HG03135 (cell line): ENCODE measurements around the gene ADCY9.
"Not testable (repeated sequence)": the region's sequence is repeated elsewhere in the genome, so short reads cannot be mapped to it uniquely, and the experiment has no call there.

ENCODE experiments used
- ATAC-seq: cut with Tn5 transposase; IDR thresholded peaks from one replicate; pipeline ENCODE4 v1.9.1; 2021; ENCODE audit warnings: mild to moderate bottlenecking, moderate library complexity; ENCODE audit not compliant: unreplicated experiment

The ADCY9 gene

DNA sequence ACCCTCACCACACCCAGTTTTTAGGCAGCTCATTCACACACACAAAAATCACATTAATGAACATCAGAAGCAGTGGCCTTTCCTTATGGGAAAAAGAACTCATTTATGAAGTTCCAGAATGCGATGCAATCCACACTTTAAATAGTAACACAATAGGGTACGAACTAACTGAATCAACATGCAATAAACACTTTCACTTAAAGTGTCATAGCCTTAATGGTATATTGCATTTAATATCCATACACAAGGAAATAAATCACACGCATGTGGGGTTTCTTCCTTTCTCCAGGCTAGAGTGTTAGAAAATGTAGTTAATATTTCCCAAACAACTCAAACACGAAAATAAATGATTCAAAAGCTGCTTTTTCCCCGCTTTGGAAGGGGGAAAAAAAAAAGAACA is 19.7 kb downstream of the ADCY9 start:
- ATAC-seq = no peak

DNA sequence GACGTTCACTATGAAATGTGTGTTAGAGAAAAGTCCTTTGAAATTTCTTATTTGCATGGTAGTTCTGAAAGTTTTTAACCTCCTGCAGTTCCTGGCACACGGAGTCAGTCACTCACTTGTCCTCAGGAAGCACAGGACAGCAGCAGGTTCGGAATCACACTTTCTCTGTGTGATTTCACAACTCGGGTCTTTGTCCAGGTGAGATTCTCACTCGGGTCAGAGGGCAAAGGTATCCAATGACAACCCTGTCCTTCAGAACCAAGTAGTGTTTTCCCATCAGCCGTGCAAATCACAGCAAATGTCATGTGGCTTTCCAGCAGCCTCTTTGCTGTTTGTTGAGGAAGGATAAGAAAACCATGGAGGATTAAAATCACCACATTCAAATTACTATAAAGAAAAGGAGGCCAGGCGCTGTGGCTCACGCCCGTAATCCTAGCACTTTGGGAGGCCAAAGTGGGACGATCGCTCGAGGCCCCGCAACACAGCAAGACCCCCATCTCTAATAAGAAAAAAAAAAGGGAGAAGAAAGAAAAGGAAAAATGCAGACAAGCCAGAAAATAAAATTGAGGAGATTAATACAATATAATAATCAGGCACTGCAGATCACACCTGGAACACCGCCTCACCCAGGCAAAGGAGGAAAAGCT is 22.0 kb downstream of the ADCY9 start:
- no peak for ATAC-seq

DNA sequence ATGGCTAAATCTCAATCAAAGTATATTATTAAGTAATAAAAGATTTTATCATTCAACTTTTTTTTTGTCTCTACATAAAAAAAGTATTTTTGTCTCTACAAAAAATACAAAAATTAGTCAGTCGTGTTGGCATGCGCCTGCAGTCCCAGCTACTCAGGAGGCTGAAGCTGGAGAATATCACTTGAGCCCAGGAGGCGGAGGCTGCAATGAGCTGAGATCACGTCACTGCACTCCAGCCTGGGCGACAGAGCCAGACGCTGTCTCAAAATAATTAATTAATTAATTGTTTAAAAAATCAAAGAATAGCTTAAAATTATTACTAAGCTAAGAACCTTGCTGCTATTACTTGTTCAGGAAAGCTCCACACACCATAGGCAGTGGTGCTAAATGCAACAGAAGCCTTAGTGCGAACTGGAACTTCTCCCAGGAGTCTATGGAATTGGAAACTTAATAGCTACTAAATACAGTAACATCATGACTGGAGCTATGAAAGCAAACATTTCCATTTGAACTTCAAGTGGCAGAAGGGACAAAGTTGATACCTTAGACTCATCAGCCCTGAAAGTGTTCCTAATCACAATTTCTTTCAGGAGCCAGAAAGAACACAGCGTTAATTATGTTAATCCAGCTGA is 22.6 kb downstream of the ADCY9 start:
- ATAC-seq = no peak

DNA sequence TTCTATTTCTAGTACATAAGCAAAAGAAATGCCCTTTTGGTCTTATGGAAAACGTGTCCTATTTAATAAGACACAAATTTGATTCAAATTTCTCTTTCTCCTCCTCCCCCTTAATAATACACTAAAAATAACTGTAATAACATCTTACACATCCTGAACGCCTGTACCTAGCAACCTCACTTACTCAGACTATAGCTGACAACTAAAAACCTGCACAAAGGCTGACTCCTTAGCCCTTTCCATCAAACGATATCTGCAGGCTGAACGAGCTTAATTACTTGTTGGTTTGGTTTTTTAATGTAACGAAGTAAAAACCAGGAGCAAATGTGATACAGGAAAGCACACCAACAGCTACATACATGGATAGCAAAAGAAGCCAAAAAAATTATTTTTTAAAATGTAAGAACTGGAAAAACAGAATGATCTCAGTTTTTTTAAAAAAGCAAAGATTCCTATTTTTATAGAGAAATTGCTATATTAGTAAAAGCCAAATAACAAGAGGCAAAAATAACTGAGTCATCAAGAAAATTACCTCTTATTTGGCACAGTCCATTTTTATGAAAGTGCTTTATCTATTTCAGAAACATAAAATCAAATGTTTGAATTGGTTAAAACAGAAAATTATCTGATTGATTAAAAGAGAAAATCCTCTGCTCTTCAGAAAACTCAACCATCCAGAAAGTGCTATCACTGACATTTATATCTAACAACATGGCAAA is 23.5 kb downstream of the ADCY9 start:
- no peak for ATAC-seq

DNA sequence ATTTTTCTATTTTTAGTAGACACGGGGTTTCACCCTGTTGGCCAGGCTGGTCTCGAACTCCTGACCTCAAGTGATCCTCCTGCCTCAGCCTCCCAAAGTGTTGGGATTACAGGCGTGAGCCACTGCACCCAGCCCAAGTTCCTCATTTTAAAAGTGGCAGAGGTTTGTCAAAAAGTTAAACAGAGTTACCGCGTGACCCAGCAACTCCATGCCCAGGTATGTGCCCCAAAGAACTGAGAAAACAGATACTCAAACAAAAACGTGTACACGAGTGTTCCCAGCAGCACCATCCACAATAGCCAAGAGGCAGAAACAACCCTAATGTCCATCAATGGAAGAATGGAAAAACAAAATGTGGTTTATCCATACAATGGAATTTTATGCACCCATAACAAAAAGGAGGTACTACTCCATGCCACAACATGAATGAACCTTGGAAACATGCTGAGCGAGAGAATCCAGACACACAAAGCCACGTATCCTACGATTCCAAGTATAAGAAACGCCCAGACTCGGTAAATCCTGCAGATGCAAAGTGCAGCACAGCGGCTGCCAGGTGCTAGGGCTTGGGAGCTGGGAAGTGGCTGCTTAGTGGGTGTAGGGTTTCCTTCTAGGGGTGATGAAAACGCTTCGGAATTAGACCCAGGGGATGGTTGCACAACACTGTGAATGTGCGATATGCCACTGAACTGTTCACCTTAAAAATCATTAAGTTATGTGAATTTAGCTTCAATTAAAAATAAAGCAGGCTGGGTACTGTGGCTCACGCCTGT is 24.8 kb downstream of the ADCY9 start:
- no peak for ATAC-seq

DNA sequence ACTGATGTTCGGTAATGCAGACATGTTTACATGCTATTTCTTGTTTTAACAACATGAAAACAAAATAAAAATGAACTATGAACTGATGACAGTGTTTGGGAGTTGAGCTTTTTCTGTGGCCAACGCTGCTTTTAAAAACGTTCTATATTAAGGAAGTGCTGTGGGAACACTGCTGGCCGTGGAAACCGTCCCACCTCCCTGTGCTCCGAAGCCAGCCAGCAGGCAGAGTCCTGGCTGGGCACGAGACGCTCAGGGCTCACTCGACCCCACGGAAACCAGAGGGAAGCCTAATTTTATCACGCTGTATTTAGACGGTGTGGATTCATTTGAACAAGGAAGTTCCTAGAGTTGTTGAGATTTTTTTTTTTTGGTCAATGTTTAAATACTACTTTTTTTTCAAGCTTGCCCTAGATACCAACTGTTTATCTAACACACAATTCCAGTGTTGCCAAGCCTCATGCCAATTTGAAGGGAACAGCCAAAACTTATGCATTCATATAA is 25.8 kb downstream of the ADCY9 start:
- no peak for ATAC-seq

DNA sequence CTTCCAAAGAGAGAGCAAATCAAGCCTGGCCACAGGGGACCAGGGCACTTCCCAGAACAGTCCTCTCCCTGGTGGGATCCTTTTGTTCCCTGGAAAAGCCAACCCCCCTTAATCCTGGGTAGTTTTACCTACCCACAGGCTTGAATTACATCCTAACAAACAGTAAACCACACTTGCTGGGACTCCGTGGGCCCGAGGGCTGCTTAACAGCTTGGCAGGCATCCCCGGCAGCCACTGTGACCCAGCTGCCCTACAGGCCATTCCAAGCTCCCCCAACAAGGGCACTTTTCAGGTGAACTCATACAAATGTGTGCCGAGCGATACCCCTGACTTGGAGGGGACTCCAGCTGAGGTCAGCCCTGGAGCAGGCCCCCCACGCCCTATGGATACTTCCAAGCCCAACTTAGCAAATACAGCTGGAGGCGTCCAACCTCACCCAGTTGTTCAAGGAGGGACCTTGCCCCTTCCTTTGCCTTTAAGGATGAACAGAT is 26.4 kb downstream of the ADCY9 start:
- ATAC-seq = no peak

DNA sequence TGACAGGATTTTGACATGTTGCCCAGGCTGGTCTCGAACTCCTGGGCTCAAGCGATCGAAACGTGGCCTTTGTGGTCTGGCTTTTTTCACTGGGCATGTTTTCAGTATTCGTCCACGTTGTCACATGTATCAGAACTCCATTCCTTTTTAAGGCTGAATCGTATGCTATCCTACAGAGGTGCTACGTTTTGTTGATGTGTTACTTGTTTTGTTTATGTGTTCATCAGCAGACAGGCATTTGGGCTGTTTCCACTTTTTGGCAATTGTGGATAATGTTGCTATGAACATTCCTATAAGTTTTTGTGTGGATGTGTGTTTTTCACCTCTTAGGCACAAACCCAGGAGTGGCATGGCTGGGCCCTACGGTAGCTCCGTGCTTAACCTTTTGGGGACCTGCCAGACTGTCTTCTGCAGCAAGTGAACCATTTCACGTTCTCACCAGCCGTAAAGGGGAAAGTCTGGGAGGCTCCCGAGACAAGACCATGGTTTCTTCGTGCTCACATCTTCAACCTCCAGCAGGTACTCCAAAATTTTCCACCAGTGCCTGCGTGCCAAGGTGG is 26.9 kb downstream of the ADCY9 start:
- ATAC-seq = no peak

DNA sequence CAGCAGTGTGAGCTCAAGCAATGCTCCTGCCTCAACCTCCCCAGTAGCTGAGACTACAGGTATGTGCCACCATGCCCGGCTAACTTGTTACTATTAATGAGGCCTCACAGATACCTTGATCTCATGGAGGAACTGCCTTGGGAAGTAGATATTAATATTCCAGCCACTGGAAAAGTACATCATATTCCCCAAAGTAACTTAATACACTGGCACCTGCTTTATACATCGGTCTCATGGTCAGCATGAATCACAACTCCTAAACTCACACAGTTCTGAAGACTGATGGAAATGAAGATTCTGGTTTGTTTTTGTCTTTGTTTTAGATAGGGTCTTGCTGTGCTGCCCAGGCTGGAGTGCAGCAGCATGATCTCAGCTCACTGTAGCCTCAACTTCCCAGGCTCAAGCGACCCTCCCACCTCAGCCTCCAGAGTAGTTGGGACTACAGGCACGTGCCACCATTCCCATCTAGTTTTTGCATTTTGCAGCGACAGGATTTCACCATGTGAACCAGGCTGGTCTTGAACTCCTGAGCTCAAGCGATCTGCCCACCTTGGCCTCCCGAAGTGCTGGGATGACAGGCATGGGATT is 28.2 kb downstream of the ADCY9 start:
- no peak for ATAC-seq

DNA sequence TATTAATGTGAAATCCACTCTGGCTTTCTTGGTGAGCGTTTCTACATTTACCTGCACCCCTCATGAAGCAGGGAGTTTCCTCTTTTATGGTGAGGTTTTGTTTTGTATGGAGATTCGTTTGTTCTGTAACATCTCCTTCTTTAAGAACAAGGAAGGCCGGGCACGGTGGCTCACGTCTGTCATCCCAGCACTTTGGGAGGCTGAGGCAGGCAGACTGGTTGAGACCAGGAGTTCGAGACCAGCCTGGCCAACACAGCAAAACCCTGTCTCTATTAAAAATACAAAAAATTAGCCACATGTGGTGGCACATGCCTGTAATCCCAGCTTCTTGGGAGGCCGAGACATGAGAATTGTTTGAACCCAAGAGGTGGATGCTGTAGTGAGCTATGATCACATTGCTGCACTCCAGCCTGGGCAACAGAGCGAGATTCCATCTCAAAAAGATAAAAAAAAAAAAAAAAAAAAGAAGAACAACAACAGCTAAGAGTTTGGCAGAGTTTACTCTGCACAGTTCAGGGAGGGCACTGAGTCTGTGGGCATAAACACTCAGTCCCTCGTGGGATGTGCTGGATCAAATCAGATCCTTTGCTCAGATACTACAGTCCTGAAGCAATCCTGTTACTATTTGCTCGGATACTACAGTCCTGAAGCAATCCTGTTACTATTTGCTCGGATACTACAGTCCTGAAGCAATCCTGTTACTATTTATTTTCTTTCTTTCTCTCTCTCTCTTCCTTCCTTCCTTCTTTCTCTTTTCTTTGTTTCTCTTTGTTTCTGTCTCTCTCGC is 28.9 kb downstream of the ADCY9 start:
- no peak for ATAC-seq

DNA sequence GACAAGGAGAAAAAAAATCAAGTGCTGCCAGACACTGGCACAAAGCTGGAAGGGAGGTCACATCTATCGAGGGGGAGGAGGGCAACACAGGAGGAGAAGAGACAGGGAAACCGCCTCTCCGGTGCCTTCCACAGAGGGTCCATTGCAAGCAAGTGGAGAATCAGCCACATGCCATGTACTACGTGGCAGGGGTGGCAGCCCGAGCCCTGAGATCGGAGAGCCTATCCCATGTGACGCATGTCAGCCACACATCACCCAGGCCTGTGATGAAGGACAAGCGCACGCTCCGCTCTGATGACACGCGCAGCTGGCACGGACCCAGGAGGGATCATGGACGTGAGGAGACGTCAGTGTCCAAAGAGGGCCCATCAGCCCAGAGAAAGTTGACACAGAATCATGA is 30.1 kb downstream of the ADCY9 start:
- no peak for ATAC-seq

DNA sequence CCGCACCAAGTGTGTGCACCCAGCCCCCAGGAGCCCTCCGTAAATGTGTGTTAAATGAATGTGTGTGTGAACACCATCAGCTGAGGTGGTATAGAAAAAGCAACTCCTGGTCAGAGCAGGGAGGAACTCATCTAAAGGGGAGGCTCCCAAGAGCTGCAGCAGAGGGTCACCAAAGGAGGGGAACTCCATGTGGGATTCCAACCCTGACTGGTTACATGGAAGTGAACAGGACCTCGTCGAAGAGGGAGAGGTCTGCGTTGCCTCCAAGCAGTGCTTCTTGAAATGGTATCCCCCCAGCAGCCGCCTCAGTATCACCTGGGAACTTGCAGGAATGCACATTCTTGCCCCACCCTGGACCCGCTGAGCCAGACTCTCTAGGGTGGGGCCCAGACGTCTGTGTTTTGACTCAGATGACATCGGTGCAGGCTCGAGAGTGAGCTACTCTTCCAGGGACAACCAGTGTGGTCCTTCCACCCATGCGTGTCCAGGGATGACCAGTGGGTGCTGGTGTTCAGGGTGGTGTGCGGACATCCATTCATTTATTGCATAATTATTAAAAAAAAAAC is 30.8 kb downstream of the ADCY9 start:
- no peak for ATAC-seq

DNA sequence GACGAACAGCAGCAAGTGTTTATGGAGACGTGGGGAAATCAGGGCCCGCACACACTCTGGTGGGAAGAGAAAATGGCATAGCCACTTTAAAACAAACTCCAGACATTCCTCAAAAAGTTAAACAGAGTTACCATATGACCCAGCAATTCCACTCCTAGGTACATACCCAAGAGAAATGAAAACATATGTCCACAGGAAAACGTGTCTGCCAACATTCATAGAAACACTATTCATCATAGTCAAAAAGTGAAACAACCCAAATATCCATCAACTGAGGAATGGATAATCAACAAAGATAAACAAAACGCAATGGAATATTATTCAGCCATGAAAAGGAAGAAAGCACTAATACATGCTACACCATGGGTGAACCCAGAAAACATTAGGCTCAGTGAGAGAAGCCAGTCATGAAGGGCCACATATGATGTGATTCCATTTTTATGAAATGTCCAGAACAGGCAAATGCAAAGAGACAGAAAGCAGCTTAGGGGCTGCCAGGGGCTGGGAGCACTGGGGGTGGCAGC is 32.8 kb downstream of the ADCY9 start:
- ATAC-seq = no peak

DNA sequence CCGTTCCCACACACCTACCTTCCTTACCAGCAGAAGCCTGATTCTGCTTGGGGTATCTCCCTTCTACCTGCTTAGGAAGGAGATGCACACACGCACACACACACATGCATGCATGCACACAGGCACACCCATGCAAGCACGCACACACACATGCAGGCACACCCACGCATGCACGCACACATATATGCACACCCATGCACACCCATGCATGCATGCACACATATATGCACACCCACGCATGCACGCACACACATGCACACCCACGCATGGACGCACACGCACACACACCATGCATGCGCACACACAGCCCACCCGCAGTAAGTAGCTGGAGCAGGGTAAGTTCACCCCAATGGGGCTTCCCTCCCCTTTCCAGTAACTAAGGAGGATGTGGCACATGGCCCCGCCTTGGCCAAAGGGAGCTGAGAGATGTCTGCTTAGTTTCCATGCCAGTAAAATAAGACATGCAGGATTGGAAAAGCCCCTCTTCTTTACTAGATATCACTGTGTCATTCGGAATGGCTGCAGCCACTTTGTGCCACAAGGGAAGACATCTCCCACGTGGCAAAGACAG is 33.7 kb downstream of the ADCY9 start:
- ATAC-seq = no peak

DNA sequence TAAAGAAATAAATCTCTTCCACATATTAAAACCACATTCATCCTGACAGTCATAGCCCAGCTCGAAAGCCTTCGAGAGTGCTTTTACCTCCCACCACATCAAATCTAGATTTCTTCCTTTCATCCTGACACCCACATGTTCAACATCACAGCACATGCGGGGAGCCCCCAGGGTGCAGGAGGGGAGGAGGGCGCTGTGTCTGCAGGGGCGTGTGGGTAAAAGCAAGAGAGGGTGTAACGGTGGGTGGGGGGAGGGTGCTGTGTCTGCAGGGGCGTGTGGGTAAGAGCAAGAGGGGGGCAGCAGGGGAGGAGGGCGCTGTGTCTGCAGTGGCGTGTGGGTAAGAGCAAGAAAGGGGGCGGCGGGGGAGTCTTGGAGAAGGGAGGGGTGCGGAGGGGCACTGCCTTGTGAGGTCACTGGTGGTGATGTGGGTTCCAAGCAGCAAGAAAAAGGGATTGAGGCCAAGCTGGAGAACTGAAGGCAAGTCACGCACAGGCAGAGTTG is 34.7 kb downstream of the ADCY9 start:
- ATAC-seq = no peak

DNA sequence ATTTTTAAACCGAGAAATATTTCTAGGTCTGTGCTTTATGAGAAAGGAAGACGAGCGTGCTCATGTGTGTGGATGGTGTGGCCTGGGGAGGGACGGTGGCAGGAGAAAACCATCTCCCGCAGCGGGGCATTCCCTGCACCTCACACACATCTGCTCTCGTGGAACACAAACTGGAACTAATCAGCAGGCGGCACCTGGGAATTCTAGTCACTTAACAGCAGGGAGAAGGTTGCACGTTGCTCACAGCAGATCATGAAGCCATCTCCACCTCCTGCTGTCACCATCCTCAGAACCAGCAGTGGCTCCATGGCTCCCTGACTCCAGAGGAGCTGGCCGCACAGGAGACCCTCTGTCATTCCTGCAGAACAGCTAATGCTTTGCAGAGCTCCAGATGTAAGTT is 35.2 kb downstream of the ADCY9 start:
- ATAC-seq = no peak

DNA sequence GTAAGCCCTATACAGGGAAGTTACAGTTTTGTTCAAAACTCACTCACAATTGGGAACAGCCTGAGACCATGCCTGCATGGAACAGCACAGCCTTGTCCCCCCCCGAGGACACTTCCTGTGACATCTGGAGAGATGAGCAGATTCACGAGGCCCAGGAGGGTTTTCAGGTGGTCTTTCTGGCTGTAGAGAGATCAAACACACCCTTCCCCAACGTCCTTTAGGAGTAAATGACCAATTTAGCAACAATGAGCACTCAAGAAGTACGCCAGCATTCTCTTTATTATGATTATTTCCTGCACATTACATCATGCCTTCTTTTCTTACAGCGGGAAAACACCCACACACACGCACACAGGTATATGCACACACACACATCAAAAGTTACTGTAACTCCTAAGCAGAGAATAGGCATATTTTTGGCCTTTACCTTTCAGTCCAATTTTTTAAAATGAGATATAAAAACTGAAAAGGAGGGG is 39.0 kb downstream of the ADCY9 start:
- no peak for ATAC-seq

DNA sequence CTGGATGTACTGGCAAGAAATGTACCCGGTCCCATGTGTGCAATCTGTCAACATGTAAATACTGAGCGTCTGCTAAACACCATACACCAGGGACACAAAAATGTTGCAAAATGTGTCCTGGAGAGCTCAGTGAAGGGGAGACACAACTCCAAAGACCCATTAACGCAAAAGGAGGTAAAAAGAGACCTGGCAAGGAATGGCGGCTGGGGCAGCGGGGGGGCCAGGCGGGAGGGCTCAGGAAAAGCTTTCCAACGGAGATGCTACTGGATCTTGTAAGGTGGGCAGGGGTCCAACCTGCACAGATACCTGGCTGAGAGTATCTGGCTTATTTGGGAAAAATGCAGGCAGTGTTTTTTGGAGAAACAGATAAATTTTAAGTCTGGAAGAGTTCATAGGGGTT is 40.7 kb downstream of the ADCY9 start:
- ATAC-seq = no peak

DNA sequence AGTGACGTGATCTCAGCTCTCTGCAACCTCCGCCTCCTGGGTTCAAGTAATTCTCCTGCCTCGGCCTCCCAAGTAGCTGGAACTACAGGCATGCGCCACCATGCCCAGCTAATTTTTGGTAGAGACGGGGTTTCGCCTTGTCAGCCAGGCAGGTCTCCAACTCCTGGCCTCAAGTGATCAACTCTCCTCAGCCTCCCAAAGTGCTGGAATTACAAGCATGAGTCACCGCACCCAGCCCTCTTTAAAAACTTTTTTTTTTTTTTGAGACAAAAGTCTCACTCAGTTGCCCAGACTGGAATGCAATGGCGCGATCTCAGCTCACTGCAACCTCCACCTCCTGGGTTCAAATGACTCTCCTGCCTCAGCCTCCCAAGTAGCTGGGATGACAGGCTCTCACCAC is 43.1 kb downstream of the ADCY9 start:
- ATAC-seq = not testable (repeated sequence)
